H1 (cell line): ENCODE results near the gene CENPP. TPM values are rescaled to one million over a fixed set of nuclear protein-coding genes. Genes with fewer than 3 reads are reported as not detected.

Source experiments
- CTCF ChIA-PET: fragments of 300-600 bp; sonication (Branson Sonifier 250); formaldehyde crosslinking; loops from one replicate; lab custom pipeline; 2021; ENCODE audit not compliant: partially characterized antibody; lab: Charles Lee
- POLR2A ChIA-PET: fragments of 300-600 bp; sonication (Branson Sonifier 250); formaldehyde crosslinking; loops from one replicate; lab custom pipeline; 2021; ENCODE audit warnings: inconsistent platforms; ENCODE audit not compliant: partially characterized antibody; lab: Charles Lee
- DNase-seq, 2 experiments: peaks; one replicate each; pipeline versions ENCODE4 v3.0.0 to v3.0.0-alpha.2; 2010 to 2022; ENCODE audit warnings: low spot score in 2 of 2, low read depth in 1 of 2, mixed read lengths in 1 of 2
- FAIRE-seq: peaks from 2 replicates; lab custom pipeline; 2011; peaks lifted over from hg19 to GRCh38; lab: Jason Lieb, UNC
- H2AFZ ChIP-seq: 2 replicates; pipeline ENCODE4 v1.8.1; 2012; ENCODE audit warnings: low read length, inconsistent platforms
- H2AK5ac ChIP-seq: 2 replicates; pipeline ENCODE4 v1.6.1; 2013; ENCODE audit warnings: low read depth, low read length
- H2BK120ac ChIP-seq: replicated peaks from 2 replicates; pipeline ENCODE3; 2013; ENCODE audit warnings: low read depth, low read length, inconsistent platforms
- H2BK12ac ChIP-seq: 2 replicates; pipeline ENCODE4 v1.6.1; 2013; ENCODE audit warnings: low read depth, low read length
- H2BK15ac ChIP-seq: 2 replicates; pipeline ENCODE4 v1.6.1; 2013; ENCODE audit warnings: low read length
- H2BK20ac ChIP-seq: 2 replicates; pipeline ENCODE4 v1.6.1; 2013; ENCODE audit warnings: low read length
- H2BK5ac ChIP-seq: 2 replicates; pipeline ENCODE4 v1.6.1; 2013; ENCODE audit warnings: low read depth, low read length
- H3K14ac ChIP-seq: 2 replicates; pipeline ENCODE4 v1.6.1; 2013; ENCODE audit warnings: inconsistent platforms; ENCODE audit not compliant: insufficient read length
- H3K18ac ChIP-seq: 2 replicates; pipeline ENCODE4 v1.6.1; 2013; ENCODE audit warnings: low read length; ENCODE audit errors: extremely low read depth
- H3K23ac ChIP-seq: 2 replicates; pipeline ENCODE4 v1.6.1; 2013; ENCODE audit warnings: inconsistent platforms; ENCODE audit not compliant: insufficient read length
- H3K23me2 ChIP-seq: 2 replicates; pipeline ENCODE4 v1.6.1; 2013; ENCODE audit warnings: low read depth, low read length
- H3K27ac ChIP-seq: 2 replicates; pipeline ENCODE4 v1.6.1; 2011; ENCODE audit warnings: low read depth, low read length, inconsistent platforms
- H3K27me3 ChIP-seq, 4 experiments: replicated peaks in 1 of 4; 1 replicate in 1 of 4; 2 replicates in 3 of 4; pipeline versions ENCODE4 v1.6.1 to v1.8.1; 2011 to 2013; ENCODE audit warnings: low read length in 3 of 4, mild to moderate bottlenecking in 3 of 4, inconsistent platforms in 2 of 4, mixed read lengths in 2 of 4, moderate library complexity in 1 of 4; ENCODE audit not compliant: control insufficient read depth in 3 of 4, insufficient read depth in 3 of 4; ENCODE audit errors: extremely low read depth in 1 of 4
- H3K36me3 ChIP-seq, 4 experiments: 2 replicates each; pipeline versions ENCODE4 v1.6.1 to v1.8.1; 2011 to 2013; ENCODE audit warnings: mild to moderate bottlenecking in 4 of 4, low read length in 3 of 4, moderate library complexity in 2 of 4, control low read depth in 1 of 4, inconsistent platforms in 1 of 4; ENCODE audit not compliant: insufficient read depth in 4 of 4, control insufficient read depth in 2 of 4
- H3K4ac ChIP-seq: replicated peaks from 2 replicates; pipeline ENCODE3; 2013; ENCODE audit warnings: low read length, low read depth, mixed read lengths, inconsistent platforms; ENCODE audit not compliant: insufficient read length
- H3K4me1 ChIP-seq, 4 experiments: replicated peaks in 1 of 4; 1 replicate in 1 of 4; 2 replicates in 3 of 4; pipeline versions ENCODE4 v1.6.1 to v1.8.1; 2011 to 2013; ENCODE audit warnings: low read length in 3 of 4, inconsistent platforms in 2 of 4, mixed read lengths in 1 of 4; ENCODE audit not compliant: insufficient read depth in 4 of 4, control insufficient read depth in 3 of 4
- H3K4me2 ChIP-seq, 2 experiments: 2 replicates each; pipeline versions ENCODE4 v1.6.1 to v1.8.1; 2011 to 2013; ENCODE audit warnings: low read depth in 2 of 2, low read length in 2 of 2, control low read depth in 1 of 2, inconsistent platforms in 1 of 2, mild to moderate bottlenecking in 1 of 2; ENCODE audit not compliant: insufficient read depth in 1 of 2
- H3K4me3 ChIP-seq, 4 experiments: fragments of 200-600, 300-600 bp in 1 of 4; sonication (generic), shearing (Covaris generic), sonication (Bioruptor Twin) in 1 of 4; 2 replicates each; pipeline versions ENCODE4 v1.5.1 to v1.8.1; 2011 to 2016; ENCODE audit warnings: low read length in 4 of 4, low read depth in 3 of 4, control low read depth in 2 of 4, inconsistent platforms in 2 of 4, mild to moderate bottlenecking in 2 of 4, mixed read lengths in 1 of 4, moderate library complexity in 1 of 4; ENCODE audit not compliant: insufficient read depth in 2 of 4; ENCODE audit errors: extremely low read depth in 1 of 4
- H3K56ac ChIP-seq: replicated peaks from 2 replicates; pipeline ENCODE3; 2013; ENCODE audit warnings: low read depth, mild to moderate bottlenecking, mixed read lengths, low read length, inconsistent platforms; ENCODE audit not compliant: insufficient read length
- H3K79me1 ChIP-seq: 2 replicates; pipeline ENCODE4 v1.6.1; 2013; ENCODE audit warnings: low read depth, low read length, control low read depth
- H3K79me2 ChIP-seq, 2 experiments: 2 replicates each; pipeline versions ENCODE4 v1.6.1 to v1.8.1; 2012 to 2013; ENCODE audit warnings: low read length in 2 of 2, mild to moderate bottlenecking in 2 of 2, inconsistent platforms in 1 of 2; ENCODE audit not compliant: insufficient read depth in 2 of 2, control insufficient read depth in 1 of 2
- H3K9ac ChIP-seq, 4 experiments: replicated peaks in 1 of 4; 1 replicate in 1 of 4; 2 replicates in 3 of 4; pipeline versions ENCODE4 v1.6.1 to v1.8.1; 2011 to 2013; ENCODE audit warnings: low read depth in 3 of 4, low read length in 3 of 4, control low read depth in 2 of 4, mild to moderate bottlenecking in 2 of 4, moderate library complexity in 2 of 4, inconsistent platforms in 1 of 4; ENCODE audit errors: extremely low read depth in 1 of 4
- H3K9me3 ChIP-seq, 2 experiments: 2 replicates each; pipeline versions ENCODE4 v1.6.1 to v1.8.1; 2012 to 2013; ENCODE audit warnings: mild to moderate bottlenecking in 2 of 2, moderate library complexity in 2 of 2, control low read depth in 1 of 2, inconsistent platforms in 1 of 2, low read depth in 1 of 2, low read length in 1 of 2, mixed read lengths in 1 of 2; ENCODE audit not compliant: insufficient read depth in 2 of 2
- H4K20me1 ChIP-seq, 2 experiments: replicated peaks in 1 of 2; 2 replicates each; pipeline versions ENCODE3 to v1.8.1; 2011 to 2013; ENCODE audit warnings: inconsistent platforms in 2 of 2, low read length in 2 of 2, mild to moderate bottlenecking in 1 of 2; ENCODE audit not compliant: insufficient read depth in 2 of 2, control insufficient read depth in 1 of 2
- H4K5ac ChIP-seq: 2 replicates; pipeline ENCODE4 v1.6.1; 2013; ENCODE audit warnings: low read length, low read depth, mixed read lengths, inconsistent platforms; ENCODE audit not compliant: insufficient read length
- H4K8ac ChIP-seq: 2 replicates; pipeline ENCODE4 v1.8.0; 2013; ENCODE audit warnings: mild to moderate bottlenecking, moderate library complexity, low read length, inconsistent platforms; ENCODE audit not compliant: insufficient read depth; ENCODE audit errors: extremely low read depth
- H4K91ac ChIP-seq: replicated peaks from 2 replicates; pipeline ENCODE3; 2013; ENCODE audit warnings: low read length, mixed read lengths, inconsistent platforms; ENCODE audit not compliant: insufficient read length
- BRCA1 ChIP-seq: IDR thresholded peaks from 2 replicates; pipeline ENCODE4 v1.6.1; 2012; ENCODE audit warnings: low read depth, low read length, improper control_type of control experiment
- CBX5 ChIP-seq: fragments of 300-800, 300-1000 bp; sonication (generic); IDR thresholded peaks from 2 replicates; pipeline ENCODE4 v1.7.1; 2016; ENCODE audit warnings: antibody characterized with exemption, low read length, low read depth
- CBX8 ChIP-seq: fragments of 300-800, 300-1000 bp; sonication (generic); IDR thresholded peaks from 2 replicates; pipeline ENCODE4 v1.7.1; 2016; ENCODE audit warnings: low read depth, low read length, borderline replicate concordance
- CHD2 ChIP-seq: IDR thresholded peaks from 2 replicates; pipeline ENCODE4 v1.6.1; 2012; ENCODE audit warnings: low read length, improper control_type of control experiment
- GTF2F1 ChIP-seq: IDR thresholded peaks from 2 replicates; pipeline ENCODE4 v1.6.1; 2012; ENCODE audit warnings: low read depth, low read length, improper control_type of control experiment, borderline replicate concordance
- KDM4A ChIP-seq: IDR thresholded peaks from one replicate; pipeline ENCODE4 v1.7.1; 2012; ENCODE audit warnings: low read depth, mild to moderate bottlenecking, moderate library complexity, low read length, inconsistent platforms; ENCODE audit not compliant: severe bottlenecking
- MAFK ChIP-seq: IDR thresholded peaks from 2 replicates; pipeline ENCODE4 v1.6.1; 2012; ENCODE audit warnings: low read depth, mild to moderate bottlenecking, improper control_type of control experiment, low read length
- TBP ChIP-seq: IDR thresholded peaks from 2 replicates; pipeline ENCODE4 v1.6.1; 2011; ENCODE audit warnings: low read depth, low read length, improper control_type of control experiment
- USF2 ChIP-seq: IDR thresholded peaks from 2 replicates; pipeline ENCODE4 v1.6.1; 2011; ENCODE audit warnings: low read length, improper control_type of control experiment
- WGBS, 2 experiments: shearing (Covaris generic) in 1 of 2; methylation state at CpG; one replicate each; pipeline versions ENCODE4 v1.1.6 to v1.1.7; 2013 to 2015; ENCODE audit warnings: low lambda C conversion rate in 2 of 2, mixed read lengths in 2 of 2, inconsistent platforms in 1 of 2, low coverage in 1 of 2, missing lambda C conversion rate in 1 of 2; ENCODE audit not compliant: insufficient replicate concordance in 2 of 2, insufficient coverage in 1 of 2, insufficient read length in 1 of 2; ENCODE audit errors: extremely low coverage in 1 of 2, missing lambda C conversion rate in 1 of 2; 5-methylcytosine and 5-hydroxymethylcytosine counted together
- polyA plus RNA-seq, 7 experiments: library from polyadenylated mRNA; depleted of rRNA in 3 of 7; stranded (reverse) in 5 of 7; unstranded in 2 of 7; fragments of >200 nt in 5 of 7; fragments of 200-250 nt in 2 of 7; gene quantifications; 1 replicate in 5 of 7; 2 replicates in 1 of 7; 4 replicates in 1 of 7; pipeline versions ENCODE4 v1.2.1 to v1.2.3, GENCODE V29; 2011 to 2013; ENCODE audit warnings: missing spikeins in 2 of 7, mixed read lengths in 2 of 7
- total RNA-seq: library from RNA; stranded (reverse); fragmentation: NEBNext Ultra II Directional; extraction: Animal tissue kit (Norgen Biotek cat#: 25700); gene quantifications from 2 replicates; pipeline ENCODE4 v1.2.1, GENCODE V29; 2021
- TF ChIP-seq, protein P1 (sequence below): IDR thresholded peaks from 2 replicates; pipeline ENCODE4 v1.6.1; 2011; ENCODE audit warnings: low read depth, mild to moderate bottlenecking, low read length; ENCODE audit not compliant: insufficient read depth

The CENPP gene
- total and polyA plus RNA-seq, 2 of the 8 experiments (the other 6 are each of a cell fraction or from before 2014, with no cell fraction given) = 2.7 to 10.8 TPM

DNA sequence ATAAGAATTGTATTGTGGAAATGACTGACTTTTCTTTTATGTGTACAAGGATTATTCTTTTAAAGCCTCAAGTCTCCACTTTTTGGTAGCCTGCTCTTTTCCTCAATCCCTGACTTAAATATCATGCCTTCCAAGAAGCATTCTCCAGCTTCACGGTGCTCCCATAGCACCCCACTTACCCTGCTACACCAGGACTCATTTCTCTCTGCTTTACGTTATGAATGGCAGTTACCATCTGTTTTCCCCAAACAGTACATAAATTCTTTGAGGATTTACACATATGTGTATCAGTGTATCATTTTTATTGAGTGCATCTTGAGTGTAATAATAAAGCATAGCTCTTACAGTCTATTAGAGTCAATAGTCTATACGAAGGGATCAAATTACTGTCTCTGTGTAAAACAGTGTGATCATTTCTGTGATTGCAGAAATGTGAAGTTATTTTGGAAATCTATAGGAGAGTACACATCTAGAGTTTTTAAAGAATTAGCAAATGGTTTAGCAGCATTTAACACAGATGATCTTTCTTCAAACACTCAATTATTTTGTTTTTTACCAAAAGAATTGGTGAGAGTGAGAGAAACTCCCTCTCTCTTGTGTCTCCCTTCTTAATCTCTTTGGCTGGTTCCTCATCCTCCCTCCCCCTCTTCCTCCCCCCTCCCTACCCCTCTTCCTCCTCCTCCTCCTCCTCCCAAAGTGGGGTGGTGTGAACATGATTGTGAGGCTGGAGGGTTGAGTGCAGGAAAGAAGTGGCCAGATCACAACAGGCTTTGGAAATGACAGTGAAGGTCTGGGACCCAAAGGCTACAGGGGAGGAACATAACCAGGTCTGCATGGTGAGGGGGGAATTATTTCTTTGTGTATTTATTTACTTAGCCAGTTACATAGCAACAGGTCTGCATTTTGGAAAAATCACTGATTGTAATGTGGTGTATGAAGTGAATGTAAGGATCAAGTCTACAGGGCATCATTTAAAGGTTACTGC lies 237.7 kb downstream of the CENPP start:
- H3K23ac ChIP-seq = no peak overlapping the region
- H2BK12ac ChIP-seq = no peak overlapping the region
- POLR2A ChIA-PET = no interaction called here
- no peak overlapping the region for H3K4me3 ChIP-seq
- no peak overlapping the region for H3K14ac ChIP-seq
- DNase-seq = no peak
- H3K27me3 ChIP-seq = no peaks in the 10 kb centered on the region
- CTCF ChIA-PET = no interaction called here
- no peaks in the 10 kb centered on the region for H4K20me1 ChIP-seq
- FAIRE-seq = no peak
- H2AFZ ChIP-seq = no peak overlapping the region
- H4K8ac ChIP-seq = no peak overlapping the region
- H3K9me3 ChIP-seq = no peaks in the 10 kb centered on the region
- no peak overlapping the region for H2BK20ac ChIP-seq
- no peaks in the 10 kb centered on the region for H3K79me2 ChIP-seq
- H2BK15ac ChIP-seq = no peak overlapping the region
- H3K9ac ChIP-seq = no peak overlapping the region
- H3K4me2 ChIP-seq = no peak overlapping the region
- H3K27ac ChIP-seq = no peak overlapping the region
- no peaks in the 10 kb centered on the region for H3K36me3 ChIP-seq
- H4K91ac ChIP-seq = no peak overlapping the region
- H2BK5ac ChIP-seq = no peak overlapping the region
- no peaks in the 10 kb centered on the region for H3K79me1 ChIP-seq
- H2BK120ac ChIP-seq = no peak overlapping the region
- H2AK5ac ChIP-seq = no peak overlapping the region
- peaks cover 0 to under 1% (median 0%) of the 10 kb centered on the region in 4 experiments; a peak in 4 of 7 replicates for H3K4me1 ChIP-seq
- no peak overlapping the region for H3K4ac ChIP-seq
- no peak overlapping the region for H3K56ac ChIP-seq
- WGBS, 2 experiments = 75% methylated on average over 3 of the region's 3 CpGs; no CpG with 5 or more reads in 1 of the 2 experiments
- no peak overlapping the region for H4K5ac ChIP-seq
- no peaks in the 10 kb centered on the region for H3K23me2 ChIP-seq
- no peak overlapping the region for H3K18ac ChIP-seq
- TF ChIP-seq CBX5 = no peak
- no peak for TF ChIP-seq USF2
- TF ChIP-seq BRCA1 = no peak
- TF ChIP-seq MAFK = no peak
- TF ChIP-seq TBP = no peak
- no peak for TF ChIP-seq CBX8
- TF ChIP-seq, protein P1, sequence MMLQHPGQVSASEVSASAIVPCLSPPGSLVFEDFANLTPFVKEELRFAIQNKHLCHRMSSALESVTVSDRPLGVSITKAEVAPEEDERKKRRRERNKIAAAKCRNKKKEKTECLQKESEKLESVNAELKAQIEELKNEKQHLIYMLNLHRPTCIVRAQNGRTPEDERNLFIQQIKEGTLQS = no peak
- TF ChIP-seq KDM4A = no peak
- no peak for TF ChIP-seq GTF2F1
- TF ChIP-seq CHD2 = no peak
